ENCODE results near the gene KCNK1.

The KCNK1 gene

DNA sequence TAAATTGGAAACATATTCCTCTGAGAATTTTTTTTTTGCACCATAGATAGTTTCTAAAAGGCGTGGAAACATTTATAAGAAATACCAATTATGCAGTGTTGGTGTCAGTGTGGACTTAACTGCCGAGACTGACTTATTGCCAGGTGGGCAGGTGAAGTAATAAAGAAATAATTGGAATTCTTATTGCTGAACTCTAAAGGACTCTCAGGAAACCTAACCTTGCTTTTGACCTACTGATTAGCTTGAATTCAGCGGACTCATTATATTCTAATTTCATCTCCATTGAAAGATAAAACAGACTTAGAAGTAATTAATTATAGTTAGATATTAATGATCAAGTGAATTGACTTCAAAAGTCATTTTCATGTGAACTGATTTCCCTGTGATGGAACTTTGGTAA, 26.3 kb downstream of the KCNK1 start:
- DNase-seq: no peak

DNA sequence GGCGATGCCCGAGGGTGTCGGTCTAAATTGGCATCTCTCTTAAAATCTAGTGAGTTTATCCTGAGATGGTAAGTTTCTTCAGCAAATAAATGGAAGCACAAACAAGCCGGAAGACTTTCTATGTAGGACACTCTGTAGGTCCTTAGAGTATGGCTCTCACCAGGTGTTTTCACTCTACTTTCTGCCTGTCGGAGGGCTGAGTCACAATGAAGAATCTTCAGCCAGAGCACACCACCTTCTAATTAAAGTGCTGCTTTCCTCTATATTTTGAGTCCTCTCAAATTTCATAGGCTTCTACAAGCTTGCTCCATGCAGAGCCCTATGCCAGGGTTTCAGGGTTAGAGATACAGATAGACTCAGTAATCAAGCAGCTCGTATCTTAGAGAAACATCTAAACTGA, 27.1 kb downstream of the KCNK1 start:
- no peak for DNase-seq

DNA sequence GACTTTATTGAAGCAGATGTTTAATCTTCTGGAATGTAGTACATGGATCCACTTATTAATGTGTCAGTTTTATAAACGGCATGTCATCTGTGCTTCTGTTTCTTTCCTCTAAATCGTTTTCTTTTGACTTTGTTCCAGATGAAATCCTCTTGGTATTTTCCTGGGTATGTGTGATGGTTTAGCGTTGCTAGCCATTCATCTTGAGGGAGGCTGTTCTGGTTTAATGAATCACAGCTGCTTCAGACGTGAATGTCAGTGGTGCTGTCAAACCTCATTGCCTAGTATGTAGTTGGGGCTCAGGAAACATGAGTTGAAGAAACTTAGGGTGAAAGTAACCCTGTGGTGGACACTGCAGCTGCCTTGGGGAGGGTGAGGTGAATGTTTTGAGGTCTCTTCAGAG, 33.2 kb downstream of the KCNK1 start:
- DNase-seq: no peak

DNA sequence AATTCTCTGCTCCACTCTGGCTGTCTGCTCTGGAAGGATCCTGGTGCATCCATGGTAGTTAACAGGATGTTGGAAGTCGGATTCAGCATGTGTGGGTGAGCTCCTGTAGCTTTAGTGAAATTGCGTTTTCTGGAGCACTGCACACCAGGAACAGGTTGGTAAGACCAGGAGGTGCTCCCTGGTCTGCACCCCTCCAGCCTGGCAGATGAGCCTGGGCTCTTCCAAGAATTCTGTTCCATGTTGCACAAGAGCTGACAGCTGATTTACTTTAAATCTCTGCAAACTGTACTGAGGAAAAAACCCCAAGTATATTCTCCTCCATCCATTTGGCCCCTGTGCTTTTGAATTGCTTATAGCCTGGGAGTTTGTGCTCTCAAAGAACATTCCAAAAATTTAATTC, 33.7 kb downstream of the KCNK1 start:
- no peak for DNase-seq

DNA sequence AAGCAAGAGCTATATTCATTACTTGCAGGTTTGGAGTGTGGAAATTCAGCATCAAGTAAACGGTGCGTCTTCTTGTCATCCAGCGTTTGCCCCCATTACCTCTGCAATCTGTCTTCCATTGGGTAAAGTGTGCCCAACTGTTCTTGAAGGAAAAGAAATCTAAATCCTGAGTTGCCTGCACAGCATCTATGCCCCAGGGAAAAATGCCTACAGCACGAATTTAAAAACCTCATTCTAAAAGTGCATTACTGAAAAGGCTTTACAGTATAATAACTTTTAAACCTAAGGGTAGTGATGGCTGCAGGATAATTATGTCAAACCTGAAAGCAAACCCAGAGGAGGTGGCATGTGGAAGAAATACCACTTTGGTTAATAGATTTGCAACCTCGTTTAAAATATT, 37.2 kb downstream of the KCNK1 start:
- DNase-seq: no peak

DNA sequence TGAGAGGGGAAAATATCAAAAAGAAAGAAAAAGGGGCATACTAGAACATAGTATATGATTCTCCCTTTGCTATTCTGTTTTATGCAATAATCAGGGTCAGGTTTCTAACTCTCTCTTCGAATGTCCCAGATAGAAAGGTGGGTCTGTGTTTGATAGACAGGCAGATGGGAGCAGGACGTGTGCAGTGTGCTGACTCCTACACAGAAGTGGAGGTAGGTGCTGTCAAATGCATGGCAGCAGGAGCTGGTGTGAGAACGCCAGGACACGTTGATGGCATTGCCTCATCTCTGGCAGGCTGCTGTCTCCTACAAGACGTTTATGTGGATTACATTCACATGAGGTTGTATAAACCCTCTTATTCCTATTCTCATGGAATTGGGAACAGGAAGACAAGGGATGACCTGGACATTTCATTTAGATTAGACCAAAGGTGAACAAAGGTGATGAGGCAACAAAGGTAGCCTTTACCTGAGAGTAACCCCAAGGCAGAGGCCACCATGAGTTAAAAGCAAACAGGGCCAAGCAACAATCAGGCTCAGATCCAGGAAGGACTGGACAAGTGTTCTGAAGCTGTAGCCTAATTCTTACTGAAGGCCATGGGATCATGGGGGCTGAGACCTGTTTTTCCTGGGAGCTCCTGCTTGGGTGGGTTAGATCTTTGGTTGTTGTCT, 37.8 kb downstream of the KCNK1 start:
- no peak for DNase-seq

DNA sequence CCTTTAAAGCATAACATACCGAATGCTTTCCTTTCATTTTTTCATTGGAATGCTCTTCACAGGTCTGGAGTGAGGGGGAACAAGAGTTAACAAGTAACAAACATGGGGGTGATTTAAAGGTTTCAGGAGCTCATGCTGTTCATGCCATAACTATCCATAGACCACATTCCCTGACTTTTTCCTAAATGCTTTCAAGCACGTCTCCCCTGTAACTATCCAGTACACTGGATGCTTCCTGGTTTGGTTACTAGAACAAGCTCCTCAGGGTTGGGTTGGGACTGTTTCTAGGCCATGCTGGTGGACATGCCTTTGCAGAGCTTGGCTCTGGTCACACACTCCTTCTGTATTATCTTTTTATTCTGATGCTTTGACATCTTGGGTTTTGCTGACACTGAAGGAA, 38.6 kb downstream of the KCNK1 start:
- DNase-seq: no peak

DNA sequence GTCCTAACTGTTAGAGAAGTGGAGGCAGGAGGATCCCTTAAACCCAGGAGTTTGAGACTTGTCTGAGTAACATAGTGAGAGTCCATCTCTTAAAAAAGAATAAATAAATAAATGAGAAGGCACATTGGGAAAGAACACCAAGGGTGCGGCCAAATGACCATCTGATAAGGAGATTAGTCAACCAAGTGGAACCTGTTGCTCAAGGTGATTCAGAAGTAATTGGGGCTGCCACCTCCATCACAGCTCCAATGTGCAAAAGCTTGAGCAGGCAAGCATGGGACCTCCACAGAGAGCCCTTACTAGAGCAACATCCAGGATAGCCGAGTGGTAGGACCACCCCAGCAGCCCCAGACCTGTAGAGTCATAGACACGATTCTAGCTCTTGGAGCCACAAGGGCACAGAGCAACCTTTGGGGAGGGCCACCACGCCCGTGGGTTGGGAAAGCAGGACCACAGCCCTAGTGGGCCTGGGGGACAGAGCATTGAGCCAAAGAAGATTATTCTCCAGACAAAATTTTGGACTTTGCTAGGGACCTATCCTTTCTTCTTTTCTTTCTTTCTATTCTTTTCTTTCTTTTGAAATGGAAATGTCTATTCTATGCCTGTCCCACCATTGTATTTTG, 40.9 kb downstream of the KCNK1 start:
- no peak for DNase-seq

DNA sequence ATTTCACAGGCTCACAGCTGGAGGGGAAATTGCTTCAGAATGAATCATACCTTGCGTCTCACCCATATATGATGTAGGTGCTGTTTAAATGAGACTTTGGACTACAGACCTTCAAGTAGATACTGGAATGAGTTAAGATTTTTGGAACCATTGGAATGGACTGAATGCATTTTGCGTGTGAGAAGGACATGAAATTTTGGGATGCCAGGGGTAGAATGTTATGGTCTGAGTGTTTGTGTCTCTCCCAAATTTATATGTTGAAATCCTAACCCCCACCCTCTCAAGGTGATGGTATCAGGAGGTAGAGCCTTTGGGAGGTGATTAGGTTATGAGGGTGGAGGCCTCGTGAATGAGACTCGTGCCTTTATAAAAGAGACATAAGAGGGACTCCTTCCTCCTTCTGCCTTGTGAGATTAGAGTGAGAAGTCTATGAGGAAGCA, 41.4 kb downstream of the KCNK1 start:
- no peak for DNase-seq

DNA sequence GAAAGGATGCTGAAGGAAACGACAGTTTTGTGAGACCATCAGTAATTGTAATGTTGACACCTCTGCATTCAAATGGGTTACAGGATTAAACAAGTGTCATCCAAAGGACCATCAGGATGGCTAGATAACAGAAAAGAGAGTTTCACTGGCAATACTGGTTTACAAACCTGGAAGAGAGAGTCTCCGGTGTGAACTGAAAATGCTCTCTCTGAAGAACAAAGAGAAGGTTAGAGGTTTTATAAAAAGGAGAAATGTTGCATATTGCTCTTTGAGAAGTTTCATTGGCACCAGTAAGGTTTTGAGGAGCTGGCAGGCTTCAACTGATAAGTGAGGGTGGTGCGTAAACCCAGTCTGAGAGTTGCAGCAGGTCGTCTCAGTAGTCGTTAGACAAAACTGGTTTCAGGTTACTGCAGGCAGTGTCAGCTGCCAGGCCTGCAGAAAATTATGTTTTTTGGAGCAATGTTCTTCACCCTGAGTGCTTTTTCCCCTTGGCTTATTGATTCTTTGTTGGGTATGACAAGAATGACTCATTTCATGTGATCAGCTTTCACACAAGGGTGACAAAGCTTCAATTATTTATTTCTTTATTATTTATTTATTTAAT, 42.2 kb downstream of the KCNK1 start:
- DNase-seq: no peak

DNA sequence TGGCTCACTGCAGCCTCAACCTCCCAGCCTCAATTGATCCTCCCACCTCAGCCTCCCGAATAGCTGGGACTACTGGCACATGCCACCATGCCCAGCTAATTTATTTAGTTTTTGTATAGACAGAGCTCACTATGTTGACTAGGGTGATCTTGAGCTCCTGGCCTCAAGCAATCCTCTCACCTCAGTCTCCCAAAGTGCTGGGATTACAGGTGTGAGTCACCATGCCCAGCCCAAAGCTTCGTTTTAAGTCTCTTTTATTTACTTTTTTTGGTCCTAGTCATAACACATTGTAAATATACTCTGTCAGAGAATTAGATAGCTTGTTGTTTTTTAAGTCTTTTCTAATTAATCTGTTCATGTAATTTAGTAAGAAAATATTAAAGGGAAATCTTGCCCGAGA, 42.8 kb downstream of the KCNK1 start:
- no peak for DNase-seq

DNA sequence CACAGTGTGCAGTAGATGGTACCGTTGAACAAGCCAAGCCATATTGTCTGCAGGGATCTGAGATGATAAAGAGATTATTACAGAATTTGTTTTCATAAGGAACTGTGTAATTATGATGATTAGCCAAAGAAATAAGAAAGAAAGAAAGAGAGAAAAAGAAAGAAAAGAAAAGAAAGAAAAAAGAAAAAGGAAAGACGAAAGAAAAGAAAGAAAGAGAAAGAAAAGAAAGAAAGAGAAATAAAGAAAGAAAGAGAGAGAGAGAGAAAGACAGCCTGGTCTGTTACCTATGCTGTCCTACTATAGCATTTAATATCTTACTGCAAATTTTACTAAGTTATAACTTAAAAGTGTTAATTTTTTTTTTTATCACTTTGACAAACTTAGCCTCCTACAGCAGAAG, 43.6 kb downstream of the KCNK1 start:
- no peak for DNase-seq

DNA sequence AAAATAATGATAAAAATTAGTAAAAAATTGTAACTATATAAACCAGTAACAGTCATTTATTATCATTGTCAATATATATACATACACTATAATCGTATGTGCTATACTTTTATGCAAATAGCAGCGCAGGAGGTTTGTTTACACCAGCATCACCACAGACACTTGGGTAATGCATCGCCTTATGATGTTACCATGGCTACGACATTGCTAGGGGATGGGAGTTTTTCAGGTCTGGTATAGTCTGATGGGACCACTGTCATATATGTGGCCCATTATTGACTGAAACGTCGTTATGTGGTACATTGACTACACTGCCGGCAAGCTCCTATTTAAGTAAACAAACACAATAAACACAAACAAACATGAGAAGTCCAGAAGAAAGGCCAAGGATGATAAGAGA, 45.6 kb downstream of the KCNK1 start:
- no peak for DNase-seq

DNA sequence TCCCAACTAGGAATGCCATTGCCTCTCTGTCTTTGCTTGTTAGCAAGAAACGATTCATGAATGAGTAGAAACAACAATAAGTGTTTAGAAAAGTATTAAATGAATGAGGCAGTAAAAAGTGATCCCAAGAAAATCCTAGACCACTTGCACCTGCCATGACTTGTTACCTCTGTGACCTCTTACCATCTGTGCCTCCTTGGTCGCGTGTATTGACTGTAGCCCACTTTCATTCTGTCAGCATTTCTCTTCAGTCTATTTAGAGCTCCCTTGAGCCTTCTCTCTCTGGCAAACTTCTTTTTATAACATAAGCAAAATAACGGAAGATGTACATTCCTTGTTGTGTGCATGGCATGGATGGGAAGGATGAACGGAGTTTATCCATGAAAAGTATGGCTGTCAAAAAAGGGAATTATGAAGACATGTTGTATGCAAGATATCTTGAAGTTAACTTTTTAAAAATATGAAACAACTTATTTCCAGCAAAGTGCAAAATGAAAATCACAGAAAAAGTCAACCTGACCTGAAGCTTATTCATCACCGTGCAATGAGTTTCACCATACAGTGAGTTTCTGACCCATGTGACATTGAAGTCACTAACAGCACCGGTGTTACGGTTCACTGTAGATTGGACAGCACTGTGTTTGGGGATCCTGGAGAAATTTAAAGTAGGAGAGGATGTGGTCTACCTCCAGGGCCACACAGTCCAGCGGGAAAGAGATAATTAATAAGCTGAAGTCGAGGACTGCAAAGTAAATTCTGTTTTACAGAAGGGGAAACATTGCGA, 47.7 kb downstream of the KCNK1 start:
- DNase-seq: no peak

DNA sequence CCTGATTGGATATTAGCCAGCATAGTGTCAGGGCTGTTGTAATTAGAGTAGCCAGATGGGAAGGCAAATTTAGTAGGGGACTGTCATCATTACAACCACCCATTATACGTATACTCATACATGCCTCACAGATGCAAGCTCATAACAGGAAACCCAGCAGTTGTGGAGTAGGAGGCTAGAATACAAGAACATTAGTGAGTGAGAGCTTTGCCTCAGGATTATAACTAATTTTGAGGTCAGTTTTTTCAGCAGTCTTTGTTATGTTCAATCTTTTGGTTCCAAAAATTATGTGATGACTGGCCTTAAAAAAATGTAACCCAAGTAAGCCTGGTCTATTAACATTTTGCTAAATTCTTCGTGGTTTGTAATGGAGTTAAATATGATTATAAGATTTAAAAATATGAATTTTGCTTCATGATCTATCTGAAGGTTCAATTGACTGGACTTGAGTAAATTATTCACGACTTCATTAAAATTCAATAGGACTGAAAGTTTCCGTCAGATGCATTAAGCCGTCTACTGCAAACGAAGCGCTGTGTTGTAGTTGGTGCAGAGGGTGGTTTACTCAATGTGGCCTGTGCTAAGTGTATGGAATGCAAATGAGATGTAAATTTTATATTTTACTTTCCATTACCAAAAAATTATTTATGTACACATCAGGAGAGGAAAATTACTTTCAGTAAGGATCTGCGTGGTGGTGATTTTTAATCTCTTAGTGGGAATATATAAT, 48.8 kb downstream of the KCNK1 start:
- DNase-seq: no peak

DNA sequence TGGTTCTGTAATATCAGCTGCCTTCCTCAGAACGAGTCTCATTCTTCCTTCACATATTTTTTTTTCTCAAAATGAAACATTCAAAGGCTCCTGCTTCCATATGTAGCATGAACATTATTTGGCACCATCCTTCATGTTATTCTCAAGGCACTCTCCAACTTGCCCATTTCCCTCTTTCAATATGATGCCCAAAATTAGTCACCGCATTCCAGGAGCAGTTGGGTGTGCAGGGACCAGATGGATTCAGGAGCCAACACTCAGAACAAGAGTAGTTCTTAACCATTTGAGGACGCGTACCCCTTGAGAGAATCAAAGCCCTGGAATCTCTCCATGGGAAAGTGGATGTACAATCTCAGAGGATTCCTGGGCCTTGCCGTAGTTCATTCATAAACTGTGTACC, 50.3 kb downstream of the KCNK1 start:
- DNase-seq: no peak

DNA sequence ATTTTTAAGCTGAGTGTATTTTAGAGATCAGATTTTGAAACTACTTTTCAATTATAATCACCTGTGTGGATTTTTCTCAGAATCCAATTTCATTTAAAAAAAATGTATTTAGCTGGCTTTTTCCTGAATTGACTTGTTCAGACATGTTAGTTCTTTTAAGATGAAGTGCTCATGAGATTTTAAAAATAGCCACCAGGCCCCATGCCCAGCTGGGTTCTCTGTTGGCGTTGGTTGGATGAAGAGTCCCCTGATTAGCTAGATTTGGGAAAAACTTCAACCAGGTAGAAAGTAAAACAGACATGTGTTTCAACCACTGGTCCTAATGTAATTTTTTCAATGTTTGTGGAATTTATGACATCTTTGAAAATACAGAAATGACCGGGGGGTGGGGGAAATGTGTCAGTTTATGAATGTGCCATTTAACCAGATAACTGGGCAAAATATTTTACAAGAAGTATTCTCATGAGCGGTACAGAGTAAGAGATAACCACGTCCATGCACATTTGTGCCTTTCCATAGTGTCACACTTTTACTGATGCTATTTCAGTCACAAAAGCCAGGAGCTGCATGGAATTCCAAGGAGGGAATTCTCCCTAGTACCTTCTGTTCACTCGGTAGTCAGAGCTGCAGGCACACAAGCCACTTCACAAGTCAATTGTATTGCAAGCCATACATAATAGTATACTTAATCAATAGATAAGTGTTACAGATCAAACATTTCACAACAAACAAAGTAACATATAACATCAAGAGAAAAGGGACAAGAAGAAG, 51.1 kb downstream of the KCNK1 start:
- no peak for DNase-seq

DNA sequence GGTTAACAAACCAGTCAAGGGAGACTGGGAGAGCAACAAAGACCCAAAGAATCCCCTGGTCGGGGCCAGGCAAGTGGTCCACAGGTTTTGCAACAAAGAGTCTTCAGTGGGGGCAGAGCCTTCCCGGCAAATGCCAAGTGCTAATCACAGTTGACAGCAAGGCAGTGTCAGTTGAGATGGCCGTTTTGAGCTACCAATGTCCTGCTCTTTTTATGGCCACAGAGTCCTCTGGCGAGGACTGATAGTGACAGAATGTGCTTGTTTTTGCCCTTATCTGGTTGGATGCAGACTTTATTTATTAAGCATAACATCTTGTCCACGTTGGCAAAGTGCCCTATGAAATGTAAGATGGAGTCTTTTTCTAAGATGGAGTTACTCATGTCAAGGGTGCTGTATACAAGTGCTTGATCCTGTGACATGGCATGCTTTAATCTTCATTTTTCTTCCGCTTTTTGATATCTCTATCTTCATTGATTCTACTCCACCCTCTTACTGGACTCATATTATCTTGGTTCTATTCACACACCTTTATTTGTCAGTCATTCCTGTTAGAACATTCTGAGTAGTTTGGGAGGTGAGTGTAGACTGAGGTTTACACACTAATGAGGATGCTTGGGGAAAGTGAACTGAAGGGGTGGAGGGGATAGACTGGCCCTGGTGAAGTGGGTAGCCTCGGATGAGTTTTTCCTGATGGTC, 51.8 kb downstream of the KCNK1 start:
- DNase-seq: no peak

DNA sequence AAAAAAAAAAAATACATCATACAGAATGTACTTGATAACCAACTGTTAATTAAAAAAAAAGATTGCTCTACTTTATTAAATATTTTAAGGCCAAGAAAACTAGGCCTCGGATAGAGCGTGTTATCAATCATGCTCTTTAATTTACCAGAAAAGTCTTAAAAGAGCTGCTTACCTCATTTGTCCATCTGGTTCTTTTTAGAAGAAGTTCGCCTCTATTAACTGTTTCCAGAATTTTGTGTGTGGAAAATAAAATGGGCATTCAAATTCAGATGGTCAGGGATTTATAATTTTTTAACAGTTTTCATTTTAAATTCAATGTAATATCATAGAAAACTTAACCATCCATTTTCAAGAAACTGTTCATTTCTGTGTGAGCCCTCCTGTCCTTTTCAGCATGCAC, 53.8 kb downstream of the KCNK1 start:
- DNase-seq: no peak

DNA sequence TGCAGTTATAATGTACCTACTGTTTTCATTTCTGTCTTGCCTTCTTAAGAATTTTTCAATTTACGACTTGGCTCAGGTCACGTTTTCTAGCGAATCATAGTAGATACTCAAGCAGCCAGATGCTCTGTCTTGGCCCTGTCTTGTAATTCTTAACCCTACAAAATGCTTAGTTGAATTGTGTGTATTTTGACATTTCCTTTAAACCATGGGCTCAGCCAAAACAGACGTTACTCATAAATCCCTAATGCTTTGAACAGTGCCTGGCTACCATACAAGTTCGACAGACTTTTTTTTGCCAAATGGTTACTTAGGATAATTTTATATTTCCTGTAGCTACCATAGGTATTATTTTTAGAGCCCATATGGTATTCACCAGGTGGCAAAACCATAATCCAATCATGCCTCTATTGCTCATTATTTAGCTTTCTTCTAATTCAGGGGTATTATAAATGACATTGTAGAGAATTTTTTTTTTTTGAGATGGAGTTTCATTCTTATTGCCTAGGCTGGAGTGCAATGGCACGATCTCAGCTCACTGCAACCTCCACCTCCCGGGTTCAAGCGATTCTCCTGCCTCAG, 54.3 kb downstream of the KCNK1 start:
- no peak for DNase-seq

DNA sequence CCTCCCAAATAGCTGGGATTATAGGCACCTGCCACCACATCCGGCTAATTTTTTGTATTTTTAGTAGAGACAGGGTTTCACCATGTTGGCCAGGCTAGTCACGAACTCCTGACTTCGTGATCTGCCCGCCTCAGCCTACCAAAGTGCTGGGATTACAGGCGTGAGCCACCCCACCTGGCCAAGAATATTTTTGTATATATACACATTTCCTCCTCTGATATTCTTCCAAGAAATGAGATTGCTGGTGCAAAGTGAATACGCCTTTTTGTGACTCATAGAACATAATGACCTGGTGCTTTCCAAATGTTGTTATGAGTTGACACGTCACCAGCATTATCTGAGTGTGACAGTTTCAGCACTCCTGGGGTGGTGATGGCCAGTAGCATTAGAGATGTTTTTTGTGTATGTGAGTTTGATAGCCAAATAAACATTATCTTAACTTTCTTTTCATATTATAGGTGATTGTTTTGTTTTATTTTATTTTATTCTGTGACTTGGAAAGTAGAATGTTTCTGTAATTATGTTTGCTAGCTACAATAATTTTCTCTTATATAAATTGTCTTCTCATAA, 54.9 kb downstream of the KCNK1 start:
- no peak for DNase-seq
